ENCODE measurements around the gene SOX9. TPM values are rescaled to one million over a fixed set of nuclear protein-coding genes. Genes with fewer than 3 reads are reported as not detected.
"Not testable (repeated sequence)": the region's sequence is repeated elsewhere in the genome, so short reads cannot be mapped to it uniquely, and the experiment has no call there.

Gene SOX9
- polyA plus RNA-seq, 1 donor (not counting 4 experiments of a cell fraction or from before 2014, with no cell fraction given), result 15.8 TPM

- no peak overlapping the region for H3K4me2 ChIP-seq (ENCODE audit: control insufficient read depth, extremely low read depth, insufficient read depth, low read depth, low read length)
- dilution Hi-C loops (cut with MboI; ENCODE audit: extremely low pct_ligation_motif_present, low sequenced_read_pairs), result no loop called here
Observed at GRCh38 chr17:72139212-72139611, 18.4 kb downstream of the SOX9 start.

GRCh38 chr17:72141336-72141735 lies 20.5 kb downstream of the SOX9 start:
- Histone ChIP-seq H3K4me2 (ENCODE audit: control insufficient read depth, extremely low read depth, insufficient read depth, low read depth, low read length) (no peak overlapping the region), H3K27ac (ENCODE audit: control insufficient read depth, insufficient read depth, low read length) (no peak overlapping the region), H2AFZ (ENCODE audit: control insufficient read depth, low read length) (no peak overlapping the region), H3K9me1 (ENCODE audit: control insufficient read depth, extremely low read depth, insufficient read depth, low read length) (no peaks in the 10 kb centered on the region), H3K4me3 (ENCODE audit: control insufficient read depth in 2 of 3, extremely low read depth in 1 of 3, insufficient read depth in 2 of 3, low read depth in 1 of 3, low read length in 3 of 3) (no peak overlapping the region), H4K20me1 (ENCODE audit: control insufficient read depth, extremely low read depth, insufficient read depth, low read length) (no peaks in the 10 kb centered on the region), H3K9me3 (ENCODE audit: control insufficient read depth, low read depth, low read length) (no peaks in the 10 kb centered on the region), H3K4me1 (ENCODE audit: control insufficient read depth, extremely low read depth, insufficient read depth, low read length) (peaks cover 7% of the 10 kb centered on the region), H3K36me3 (ENCODE audit: control insufficient read depth in 2 of 2, extremely low read depth in 1 of 2, insufficient read depth in 2 of 2, low read length in 2 of 2) (no peaks in the 10 kb centered on the region), H3K27me3 (ENCODE audit: control insufficient read depth, extremely low read depth, insufficient read depth, low read length) (no peaks in the 10 kb centered on the region), H3K9ac (ENCODE audit: control insufficient read depth, extremely low read depth, insufficient read depth, low read length) (no peak overlapping the region), H3K79me2 (ENCODE audit: control insufficient read depth, insufficient read depth, low read length) (no peaks in the 10 kb centered on the region)
- FAIRE-seq (no peak), DNase-seq (ENCODE audit: low read depth, low spot score) (no peak)
- dilution Hi-C loops (cut with MboI; ENCODE audit: extremely low pct_ligation_motif_present, low sequenced_read_pairs), result no loop called here
- TF ChIP-seq CTCF (optimal IDR thresholded peaks at IDR 0.05 in 1 of 3, IDR thresholded peaks at IDR 0.05 in 1 of 3, conservative IDR thresholded peaks at IDR 0.05 in 1 of 3; ENCODE audit: extremely low read depth in 1 of 3, insufficient read depth in 2 of 3, low read length in 3 of 3) (no peak), EZH2 (IDR thresholded peaks at IDR 0.05; ENCODE audit: low read length) (no peak)

More at GRCh38 chr17:72139212-72139611, 18.4 kb downstream of the SOX9 start:
- peaks cover 10% of the 10 kb centered on the region for H3K4me1 ChIP-seq (ENCODE audit: control insufficient read depth, extremely low read depth, insufficient read depth, low read length)
- H3K9me3 ChIP-seq (ENCODE audit: control insufficient read depth, low read depth, low read length), result no peaks in the 10 kb centered on the region
- H3K4me3 ChIP-seq (ENCODE audit: control insufficient read depth in 2 of 3, extremely low read depth in 1 of 3, insufficient read depth in 2 of 3, low read depth in 1 of 3, low read length in 3 of 3), result no peak overlapping the region
- H3K9me1 ChIP-seq (ENCODE audit: control insufficient read depth, extremely low read depth, insufficient read depth, low read length), result no peaks in the 10 kb centered on the region
- H4K20me1 ChIP-seq (ENCODE audit: control insufficient read depth, extremely low read depth, insufficient read depth, low read length), result no peaks in the 10 kb centered on the region
- H2AFZ ChIP-seq (ENCODE audit: control insufficient read depth, low read length), result no peak overlapping the region
- no peaks in the 10 kb centered on the region for H3K79me2 ChIP-seq (ENCODE audit: control insufficient read depth, insufficient read depth, low read length)
- no peak for DNase-seq (ENCODE audit: low read depth, low spot score)
- no peak overlapping the region for H3K27ac ChIP-seq (ENCODE audit: control insufficient read depth, insufficient read depth, low read length)
- no peak for FAIRE-seq
- H3K27me3 ChIP-seq (ENCODE audit: control insufficient read depth, extremely low read depth, insufficient read depth, low read length), result peaks cover 6% of the 10 kb centered on the region
- H3K9ac ChIP-seq (ENCODE audit: control insufficient read depth, extremely low read depth, insufficient read depth, low read length), result no peak overlapping the region
- no peak for TF ChIP-seq CTCF (optimal IDR thresholded peaks at IDR 0.05 in 1 of 3, IDR thresholded peaks at IDR 0.05 in 1 of 3, conservative IDR thresholded peaks at IDR 0.05 in 1 of 3; ENCODE audit: extremely low read depth in 1 of 3, insufficient read depth in 2 of 3, low read length in 3 of 3)
- no peaks in the 10 kb centered on the region for H3K36me3 ChIP-seq (ENCODE audit: control insufficient read depth in 2 of 2, extremely low read depth in 1 of 2, insufficient read depth in 2 of 2, low read length in 2 of 2)

GRCh38 chr17:72142097-72142496 lies 21.3 kb downstream of the SOX9 start:
- H3K27ac ChIP-seq (ENCODE audit: control insufficient read depth, insufficient read depth, low read length); H4K20me1 ChIP-seq (ENCODE audit: control insufficient read depth, extremely low read depth, insufficient read depth, low read length); H3K27me3 ChIP-seq (ENCODE audit: control insufficient read depth, extremely low read depth, insufficient read depth, low read length); FAIRE-seq; DNase-seq (ENCODE audit: low read depth, low spot score); H3K36me3 ChIP-seq (ENCODE audit: control insufficient read depth in 2 of 2, extremely low read depth in 1 of 2, insufficient read depth in 2 of 2, low read length in 2 of 2); H2AFZ ChIP-seq (ENCODE audit: control insufficient read depth, low read length); H3K9ac ChIP-seq (ENCODE audit: control insufficient read depth, extremely low read depth, insufficient read depth, low read length); H3K9me3 ChIP-seq (ENCODE audit: control insufficient read depth, low read depth, low read length); H3K4me3 ChIP-seq (ENCODE audit: control insufficient read depth in 2 of 3, extremely low read depth in 1 of 3, insufficient read depth in 2 of 3, low read depth in 1 of 3, low read length in 3 of 3); H3K4me1 ChIP-seq (ENCODE audit: control insufficient read depth, extremely low read depth, insufficient read depth, low read length); dilution Hi-C loops (cut with MboI; ENCODE audit: extremely low pct_ligation_motif_present, low sequenced_read_pairs); H3K79me2 ChIP-seq (ENCODE audit: control insufficient read depth, insufficient read depth, low read length); H3K4me2 ChIP-seq (ENCODE audit: control insufficient read depth, extremely low read depth, insufficient read depth, low read depth, low read length); H3K9me1 ChIP-seq (ENCODE audit: control insufficient read depth, extremely low read depth, insufficient read depth, low read length): not testable (repeated sequence)

Measured in keratinocyte (primary cell).